ENCODE results near the gene PPP6R2. TPM values are rescaled to one million over a fixed set of nuclear protein-coding genes. Genes with fewer than 3 reads are reported as not detected.

PPP6R2 gene
- polyA plus RNA-seq, 1 donor (not counting 4 experiments of a cell fraction or from before 2014, with no cell fraction given): 19.8 TPM

DNA sequence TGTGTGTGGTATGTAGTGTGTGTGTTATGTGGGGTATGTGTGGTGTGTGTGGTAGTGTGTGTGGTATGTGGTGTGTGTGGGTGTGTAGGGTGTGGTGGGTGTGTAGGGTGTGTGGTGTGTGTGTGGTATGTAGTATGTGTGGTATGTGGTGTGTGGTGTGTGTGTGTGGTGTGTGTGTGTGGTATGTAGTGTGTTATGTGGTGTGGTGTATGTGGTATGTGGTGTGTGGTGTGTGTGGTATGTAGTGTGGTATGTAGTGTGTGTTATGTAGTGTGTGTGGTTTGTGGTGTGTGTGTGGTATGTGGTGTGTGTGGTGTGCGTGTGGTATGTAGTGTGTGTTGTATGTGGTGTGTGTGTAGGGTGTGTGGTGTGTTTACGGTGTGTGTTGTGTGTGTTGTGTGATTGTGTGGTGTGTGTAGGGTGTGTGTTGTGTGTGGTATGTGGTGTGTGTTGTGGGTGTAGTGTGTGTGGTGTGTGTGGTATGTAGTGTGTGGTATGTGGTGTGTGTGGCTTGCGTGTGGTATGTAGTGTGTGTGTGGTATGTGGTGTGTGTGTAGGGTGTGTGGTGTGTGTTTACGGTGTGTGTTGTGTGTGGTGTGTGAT lies 4.2 kb upstream of the PPP6R2 start:
- TF ChIP-seq EZH2 (IDR thresholded peaks at IDR 0.05; ENCODE audit: low read length): no peak
- TF ChIP-seq, protein P1, sequence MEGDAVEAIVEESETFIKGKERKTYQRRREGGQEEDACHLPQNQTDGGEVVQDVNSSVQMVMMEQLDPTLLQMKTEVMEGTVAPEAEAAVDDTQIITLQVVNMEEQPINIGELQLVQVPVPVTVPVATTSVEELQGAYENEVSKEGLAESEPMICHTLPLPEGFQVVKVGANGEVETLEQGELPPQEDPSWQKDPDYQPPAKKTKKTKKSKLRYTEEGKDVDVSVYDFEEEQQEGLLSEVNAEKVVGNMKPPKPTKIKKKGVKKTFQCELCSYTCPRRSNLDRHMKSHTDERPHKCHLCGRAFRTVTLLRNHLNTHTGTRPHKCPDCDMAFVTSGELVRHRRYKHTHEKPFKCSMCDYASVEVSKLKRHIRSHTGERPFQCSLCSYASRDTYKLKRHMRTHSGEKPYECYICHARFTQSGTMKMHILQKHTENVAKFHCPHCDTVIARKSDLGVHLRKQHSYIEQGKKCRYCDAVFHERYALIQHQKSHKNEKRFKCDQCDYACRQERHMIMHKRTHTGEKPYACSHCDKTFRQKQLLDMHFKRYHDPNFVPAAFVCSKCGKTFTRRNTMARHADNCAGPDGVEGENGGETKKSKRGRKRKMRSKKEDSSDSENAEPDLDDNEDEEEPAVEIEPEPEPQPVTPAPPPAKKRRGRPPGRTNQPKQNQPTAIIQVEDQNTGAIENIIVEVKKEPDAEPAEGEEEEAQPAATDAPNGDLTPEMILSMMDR (optimal IDR thresholded peaks at IDR 0.05 in 1 of 3, IDR thresholded peaks at IDR 0.05 in 1 of 3, conservative IDR thresholded peaks at IDR 0.05 in 1 of 3; ENCODE audit: extremely low read depth in 1 of 3, insufficient read depth in 2 of 3, low read length in 3 of 3): no peak
- H2AFZ ChIP-seq (ENCODE audit: control insufficient read depth, low read length): no peak overlapping the region
- FAIRE-seq (no peak), DNase-seq (ENCODE audit: low read depth, low spot score) (no peak)
- H4K20me1 ChIP-seq (ENCODE audit: control insufficient read depth, extremely low read depth, insufficient read depth, low read length): no peaks in the 10 kb centered on the region
- H3K27ac ChIP-seq (ENCODE audit: control insufficient read depth, insufficient read depth, low read length): no peak overlapping the region
- H3K27me3 ChIP-seq (ENCODE audit: control insufficient read depth, extremely low read depth, insufficient read depth, low read length): no peaks in the 10 kb centered on the region
- H3K4me2 ChIP-seq (ENCODE audit: control insufficient read depth, extremely low read depth, insufficient read depth, low read depth, low read length): no peak overlapping the region
- dilution Hi-C loops (cut with MboI; ENCODE audit: extremely low pct_ligation_motif_present, low sequenced_read_pairs): no loop called here
- no peaks in the 10 kb centered on the region for H3K4me1 ChIP-seq (ENCODE audit: control insufficient read depth, extremely low read depth, insufficient read depth, low read length)
- H3K36me3 ChIP-seq (ENCODE audit: control insufficient read depth in 2 of 2, extremely low read depth in 1 of 2, insufficient read depth in 2 of 2, low read length in 2 of 2): no peaks in the 10 kb centered on the region
- no peaks in the 10 kb centered on the region for H3K9me1 ChIP-seq (ENCODE audit: control insufficient read depth, extremely low read depth, insufficient read depth, low read length)
- H3K4me3 ChIP-seq (ENCODE audit: control insufficient read depth in 2 of 3, extremely low read depth in 1 of 3, insufficient read depth in 2 of 3, low read depth in 1 of 3, low read length in 3 of 3): no peak overlapping the region
- H3K9ac ChIP-seq (ENCODE audit: control insufficient read depth, extremely low read depth, insufficient read depth, low read length): no peak overlapping the region
- peaks cover 2% of the 10 kb centered on the region for H3K79me2 ChIP-seq (ENCODE audit: control insufficient read depth, insufficient read depth, low read length)
- H3K9me3 ChIP-seq (ENCODE audit: control insufficient read depth, low read depth, low read length): no peaks in the 10 kb centered on the region

DNA sequence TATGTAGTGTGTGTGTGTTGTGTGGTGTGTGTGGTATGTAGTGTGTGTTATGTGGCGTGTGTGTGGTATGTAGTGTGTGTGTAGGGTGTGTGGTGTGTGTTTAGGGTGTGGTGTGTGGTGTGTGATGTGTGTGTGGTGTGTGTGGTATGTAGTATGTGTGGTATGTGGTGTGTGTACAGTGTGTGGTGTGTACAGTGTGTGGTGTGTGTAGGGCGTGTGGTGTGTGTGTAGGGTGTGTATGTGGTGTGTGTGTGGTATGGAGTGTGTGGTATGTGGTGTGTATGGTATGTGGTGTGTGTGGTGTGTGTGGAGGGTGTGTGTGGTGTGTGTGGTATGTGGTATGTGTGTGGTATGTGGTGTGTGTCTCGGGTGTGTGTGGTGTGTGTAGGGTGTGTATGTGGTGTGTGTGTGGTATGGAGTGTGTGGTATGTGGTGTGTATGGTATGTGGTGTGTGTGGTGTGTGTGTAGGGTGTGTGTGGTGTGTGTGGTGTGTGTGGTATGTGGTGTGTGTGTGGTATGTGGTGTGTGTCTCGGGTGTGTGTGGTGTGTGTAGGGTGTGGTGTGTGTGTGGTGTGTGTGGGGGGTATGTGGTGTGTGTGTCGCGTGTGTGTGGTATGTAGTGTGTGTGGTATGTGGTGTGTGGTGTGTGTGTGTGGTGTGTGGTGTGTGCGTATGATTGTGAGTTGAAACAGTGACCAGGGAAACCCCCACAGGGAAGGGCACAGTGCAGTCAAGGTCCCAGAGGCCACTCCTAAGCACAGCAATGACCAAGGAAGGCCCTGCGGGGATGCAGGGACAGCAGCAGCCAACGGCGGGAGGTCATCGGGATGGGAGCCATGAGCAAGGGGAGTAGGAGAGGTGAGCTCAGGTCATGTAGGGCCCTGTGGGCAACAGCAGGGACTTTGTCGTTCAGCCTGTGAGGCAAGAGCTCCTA lies 2.9 kb upstream of the PPP6R2 start:
- Histone ChIP-seq H3K79me2 (ENCODE audit: control insufficient read depth, insufficient read depth, low read length) (peaks cover 2% of the 10 kb centered on the region), H3K9me1 (ENCODE audit: control insufficient read depth, extremely low read depth, insufficient read depth, low read length) (no peaks in the 10 kb centered on the region), H3K36me3 (ENCODE audit: control insufficient read depth in 2 of 2, extremely low read depth in 1 of 2, insufficient read depth in 2 of 2, low read length in 2 of 2) (no peaks in the 10 kb centered on the region), H2AFZ (ENCODE audit: control insufficient read depth, low read length) (no peak overlapping the region), H3K9me3 (ENCODE audit: control insufficient read depth, low read depth, low read length) (no peaks in the 10 kb centered on the region), H3K27ac (ENCODE audit: control insufficient read depth, insufficient read depth, low read length) (no peak overlapping the region), H3K4me1 (ENCODE audit: control insufficient read depth, extremely low read depth, insufficient read depth, low read length) (no peaks in the 10 kb centered on the region), H3K4me3 (ENCODE audit: control insufficient read depth in 2 of 3, extremely low read depth in 1 of 3, insufficient read depth in 2 of 3, low read depth in 1 of 3, low read length in 3 of 3) (no peak overlapping the region), H4K20me1 (ENCODE audit: control insufficient read depth, extremely low read depth, insufficient read depth, low read length) (no peaks in the 10 kb centered on the region), H3K27me3 (ENCODE audit: control insufficient read depth, extremely low read depth, insufficient read depth, low read length) (no peaks in the 10 kb centered on the region), H3K4me2 (ENCODE audit: control insufficient read depth, extremely low read depth, insufficient read depth, low read depth, low read length) (no peak overlapping the region), H3K9ac (ENCODE audit: control insufficient read depth, extremely low read depth, insufficient read depth, low read length) (no peak overlapping the region)
- DNase-seq (ENCODE audit: low read depth, low spot score) (no peak), FAIRE-seq (no peak)
- dilution Hi-C loops (cut with MboI; ENCODE audit: extremely low pct_ligation_motif_present, low sequenced_read_pairs): no loop called here
- TF ChIP-seq, protein P1 (optimal IDR thresholded peaks at IDR 0.05 in 1 of 3, IDR thresholded peaks at IDR 0.05 in 1 of 3, conservative IDR thresholded peaks at IDR 0.05 in 1 of 3; ENCODE audit: extremely low read depth in 1 of 3, insufficient read depth in 2 of 3, low read length in 3 of 3): no peak
- TF ChIP-seq EZH2 (IDR thresholded peaks at IDR 0.05; ENCODE audit: low read length): no peak

All from keratinocyte (primary cell).